Activated T-cell treated with anti-CD3 and anti-CD28 coated beads for 48 hours (primary cell): ENCODE results near the gene FSHB.
"Not testable (repeated sequence)": the region's sequence is repeated elsewhere in the genome, so short reads cannot be mapped to it uniquely, and the experiment has no call there.

Source experiments
- DNase-seq: peaks from one replicate; pipeline ENCODE4 v3.0.0-alpha.2; 2020; ENCODE audit warnings: low read depth

Gene FSHB

GRCh38 chr11:30268638-30269037 is 37.8 kb downstream of the FSHB start:
- DNase-seq = not testable (repeated sequence)

- no peak for DNase-seq
These were observed 39.9 kb downstream of the FSHB start for GRCh38 chr11:30270671-30271070.

- DNase-seq = no peak
These were observed 46.4 kb downstream of the FSHB start for GRCh38 chr11:30277176-30277575.

DNA sequence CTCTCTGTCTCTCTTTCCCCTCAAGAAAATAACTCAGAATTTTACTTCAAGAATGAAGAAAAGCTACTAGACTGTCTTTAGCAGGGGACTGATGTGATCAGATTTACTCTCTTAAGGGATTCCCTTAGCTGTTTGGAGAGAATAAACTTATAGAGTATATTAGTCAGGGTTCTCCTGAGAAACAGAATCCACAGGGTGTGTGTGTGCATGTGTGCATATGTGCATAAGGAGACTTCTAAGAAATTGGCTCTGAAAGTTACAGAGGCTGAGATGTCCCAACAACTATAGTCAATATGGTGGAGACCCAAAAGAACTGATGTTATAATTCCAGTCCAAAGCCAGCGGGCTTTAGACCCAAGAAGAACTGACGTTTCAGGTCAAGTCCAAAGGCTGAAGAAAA is 49.0 kb downstream of the FSHB start:
- DNase-seq = no peak

GRCh38 chr11:30281476-30282288 is 50.9 kb downstream of the FSHB start:
- no peak for DNase-seq

GRCh38 chr11:30282289-30282631 is 51.4 kb downstream of the FSHB start:
- DNase-seq = peak; percentile 8
